Right lung (tissue), 5 donors: ENCODE results near the gene RAG2. TPM values are rescaled to one million over a fixed set of nuclear protein-coding genes. Genes with fewer than 3 reads are reported as not detected.
"Not testable (repeated sequence)": the region's sequence is repeated elsewhere in the genome, so short reads cannot be mapped to it uniquely, and the experiment has no call there.

Experiments
- DNase-seq, 2 donors: peaks; one replicate each; pipeline ENCODE4 v3.0.0-alpha.2; 2013
- polyA plus RNA-seq, 5 donors: library from polyadenylated mRNA; unstranded; fragments of 120-200 nt; gene quantifications; one replicate each; pipeline versions ENCODE4 v1.2.1 to v1.2.3, GENCODE V29; 2013; ENCODE audit warnings: inconsistent platforms in 1 of 5, low replicate concordance in 1 of 5; ENCODE audit not compliant: insufficient read length in 5 of 5, insufficient read depth in 1 of 5

Gene RAG2
- polyA plus RNA-seq, 5 donors, result 0.13 to 0.73 (median 0.40) TPM

DNA sequence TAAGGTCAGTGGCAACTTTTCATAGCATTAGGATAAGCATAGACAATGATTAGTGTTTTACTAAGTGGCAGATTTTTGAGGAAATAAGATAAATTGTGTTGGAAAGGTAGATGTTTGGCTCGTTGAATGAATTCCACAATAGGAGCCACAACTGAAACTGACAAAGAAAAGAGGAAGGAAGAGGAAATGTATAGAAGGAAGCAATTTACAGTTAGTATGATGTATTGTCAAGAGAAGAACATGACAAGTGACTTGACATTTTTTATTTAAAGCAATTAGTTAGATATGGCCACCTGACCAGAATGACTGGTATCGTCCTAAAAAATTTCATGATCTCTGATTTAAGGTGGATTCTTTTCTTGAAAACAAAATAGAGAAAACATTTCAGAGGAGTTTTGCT, 3.1 kb upstream of the RAG2 start:
- DNase-seq, result no peak

DNA sequence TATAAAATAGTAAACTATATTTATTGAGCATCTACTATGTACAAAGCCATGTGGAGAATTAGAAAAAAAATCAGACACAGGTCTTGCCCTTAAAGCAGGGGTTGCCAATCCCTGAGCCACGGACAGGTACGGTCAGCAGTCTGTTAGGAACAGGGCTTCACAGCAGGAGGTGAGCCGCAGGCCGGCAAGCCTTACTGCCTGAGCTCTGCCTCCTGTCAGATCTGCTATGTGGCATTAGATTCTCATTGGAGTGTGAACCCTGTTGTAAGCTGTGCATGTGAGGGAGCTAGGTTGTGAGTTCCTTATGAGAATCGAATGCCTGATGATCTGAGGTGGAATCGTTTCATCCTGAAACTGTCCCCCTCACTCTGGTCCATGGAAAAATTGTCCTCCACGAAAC, 2.1 kb upstream of the RAG2 start:
- DNase-seq, result no peak

DNA sequence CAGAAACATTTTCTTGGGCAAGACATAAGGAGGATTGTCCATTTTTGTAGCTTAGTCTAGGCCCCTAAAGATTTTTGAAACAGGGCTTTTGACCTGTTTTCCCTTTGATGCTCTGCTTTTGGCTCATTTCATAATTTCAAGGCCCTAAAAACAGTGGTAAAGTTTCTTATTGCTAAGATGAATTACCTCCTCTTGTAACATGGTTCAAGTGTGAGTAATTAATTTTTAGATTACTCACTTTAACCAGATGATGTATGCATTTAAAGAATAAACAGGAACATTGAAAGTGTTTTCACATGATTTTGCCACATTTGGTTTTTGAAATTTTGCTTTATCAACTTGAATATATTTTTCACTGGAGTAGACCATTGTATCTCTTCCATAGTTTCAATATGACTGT, 1.2 kb downstream of the RAG2 start:
- DNase-seq, result no peak

DNA sequence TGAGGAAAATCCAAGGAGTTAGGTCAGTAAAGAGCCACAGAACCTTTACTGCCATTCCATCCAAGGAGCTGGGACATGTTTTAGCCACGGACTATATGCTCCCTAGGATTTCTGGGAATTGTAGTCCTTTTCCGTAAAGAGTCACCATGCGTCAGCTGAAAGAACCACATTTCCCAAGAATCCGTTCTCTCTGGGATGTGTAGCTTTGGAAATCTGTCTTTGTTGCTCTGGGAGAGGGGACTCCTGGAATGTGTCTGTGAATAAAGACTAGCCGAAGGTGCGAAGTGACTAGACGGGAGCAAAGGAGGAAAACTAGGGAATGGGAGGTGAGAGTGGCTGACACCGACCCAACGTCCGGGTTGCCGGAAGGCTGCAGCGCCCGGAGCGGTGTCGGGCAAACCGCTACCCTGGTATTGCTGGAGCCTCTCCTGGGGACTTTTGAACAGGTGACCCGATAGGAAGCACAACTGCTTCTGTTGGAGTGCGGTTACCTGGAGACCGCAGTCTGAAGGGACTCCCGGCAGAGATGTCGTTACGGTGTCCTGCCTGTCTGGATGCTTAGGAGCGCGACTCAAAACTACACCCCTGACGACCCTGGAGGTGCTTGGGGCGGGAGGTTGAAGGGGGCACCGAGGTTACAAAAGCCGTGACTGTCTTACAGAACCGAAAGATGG, 3.6 kb downstream of the RAG2 start, which contains the start of gene IFTAP:
IFTAP (plus strand) TSS at position 187 of the 674 bp plus-strand sequence. CDS start 15,602 bp downstream, outside the sequence.
- DNase-seq, result peak; percentile 83

DNA sequence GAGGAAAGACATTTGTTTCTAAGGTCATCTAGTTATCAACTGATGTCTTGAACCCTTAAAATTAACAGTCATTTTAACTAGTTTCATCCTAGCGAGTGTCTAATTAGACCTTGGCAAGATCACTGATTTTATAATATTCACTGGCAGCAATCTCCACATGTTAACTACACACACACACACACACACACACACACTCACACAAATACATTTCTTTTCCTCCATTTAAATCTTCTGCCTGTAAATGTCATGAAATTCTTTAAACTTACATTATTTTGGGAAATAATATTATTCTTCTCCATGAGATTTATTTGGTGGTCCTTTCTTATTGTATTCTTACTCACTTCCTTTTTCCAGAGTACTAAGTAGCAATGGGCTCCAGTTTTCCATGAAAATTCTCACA, 6.6 kb downstream of the RAG2 start:
- no peak for DNase-seq

DNA sequence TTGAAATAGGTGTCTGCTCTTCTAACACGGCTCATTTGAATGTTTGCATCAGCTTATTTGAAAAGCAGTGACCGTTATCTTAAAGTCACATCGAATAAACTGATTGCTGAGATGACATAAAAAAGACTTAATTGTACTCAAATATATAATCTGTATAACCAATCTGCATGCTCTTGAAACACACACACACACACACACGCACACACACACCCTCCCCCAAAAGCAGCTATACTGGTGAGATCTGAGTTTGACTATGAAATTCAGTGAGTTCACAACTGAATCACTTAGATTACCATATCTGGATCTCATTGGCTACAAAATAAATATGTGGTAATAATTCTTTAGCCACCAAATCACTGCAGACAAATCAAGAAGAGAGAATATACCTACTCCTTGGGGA, 7.5 kb downstream of the RAG2 start:
- DNase-seq, result no peak

DNA sequence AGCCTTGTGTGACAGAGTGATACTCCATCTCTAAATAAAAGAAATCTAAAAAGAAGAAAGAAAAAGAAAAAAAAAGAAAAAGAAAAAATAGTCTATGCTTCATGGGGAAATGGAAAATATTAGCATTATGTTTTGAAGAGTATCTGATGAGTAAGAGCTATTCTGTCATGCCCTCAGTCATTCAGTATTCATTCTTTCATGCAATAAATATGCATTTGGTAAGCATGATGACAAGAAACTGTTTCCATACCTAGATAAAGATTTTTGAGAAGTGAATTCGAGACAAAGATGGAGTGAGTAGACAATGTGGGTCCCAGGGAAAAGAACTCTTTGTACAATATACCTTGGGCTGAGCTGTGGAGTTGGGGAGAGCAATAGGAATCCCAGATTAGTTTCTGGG, 9.9 kb downstream of the RAG2 start:
- no peak for DNase-seq

DNA sequence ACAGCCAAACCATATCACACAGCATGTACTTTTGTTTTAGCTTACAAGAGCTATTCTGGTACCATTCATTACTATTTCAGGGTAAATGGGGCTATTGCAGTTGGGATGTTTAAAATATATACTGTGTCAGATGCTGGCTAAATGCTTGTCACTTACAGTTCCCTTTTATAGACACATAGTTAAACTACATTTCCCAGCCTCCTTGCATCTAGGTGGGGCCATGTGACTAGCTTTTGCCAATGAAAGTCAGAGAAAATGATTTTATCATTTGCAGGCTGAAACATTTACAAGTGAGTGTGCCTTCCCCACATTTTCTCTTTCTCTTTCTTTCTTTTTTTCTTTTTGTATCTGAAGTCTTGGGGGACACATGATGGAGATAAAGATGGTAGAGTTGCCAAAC, 11.5 kb downstream of the RAG2 start:
- DNase-seq, result no peak

DNA sequence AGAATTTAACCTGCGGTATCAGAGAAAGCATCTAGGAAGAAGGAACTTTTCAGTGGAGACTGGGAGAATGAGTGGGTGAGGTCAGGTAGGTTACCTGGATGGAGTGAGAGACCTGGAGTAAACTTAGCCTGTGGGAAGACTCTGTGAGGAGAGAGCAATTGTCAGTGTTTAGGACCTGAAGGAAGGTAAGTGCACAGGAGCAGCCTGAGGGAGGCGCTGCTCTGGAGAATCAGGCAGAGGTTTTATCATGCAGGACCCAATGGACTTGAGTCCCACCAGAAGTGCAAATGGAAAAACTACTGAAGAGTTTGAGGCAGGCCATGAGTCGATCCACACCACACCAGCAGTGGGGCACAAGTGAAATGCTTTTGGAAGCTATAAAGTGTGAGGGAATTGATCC, 14.4 kb downstream of the RAG2 start:
- no peak for DNase-seq

DNA sequence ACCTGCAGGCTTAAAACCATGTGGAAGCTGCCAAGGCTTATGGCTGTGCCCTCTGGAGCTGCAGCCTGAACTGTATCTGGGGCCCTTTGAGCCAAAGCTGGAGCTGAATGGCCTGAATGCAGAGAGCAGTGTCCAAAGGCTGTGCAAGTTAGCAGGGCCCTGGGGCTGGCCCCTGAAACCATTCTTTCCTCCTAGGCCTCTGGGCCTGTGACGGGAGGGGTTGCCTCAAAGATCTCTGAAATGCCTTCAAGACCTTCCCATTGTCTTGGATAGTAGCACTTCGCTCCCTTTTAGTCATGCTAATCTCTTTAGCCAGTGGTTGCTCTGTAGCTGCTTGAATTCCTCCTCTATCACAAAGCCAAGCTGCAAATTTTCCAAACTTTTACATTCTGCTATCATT, 16.5 kb downstream of the RAG2 start:
- DNase-seq, result no peak

DNA sequence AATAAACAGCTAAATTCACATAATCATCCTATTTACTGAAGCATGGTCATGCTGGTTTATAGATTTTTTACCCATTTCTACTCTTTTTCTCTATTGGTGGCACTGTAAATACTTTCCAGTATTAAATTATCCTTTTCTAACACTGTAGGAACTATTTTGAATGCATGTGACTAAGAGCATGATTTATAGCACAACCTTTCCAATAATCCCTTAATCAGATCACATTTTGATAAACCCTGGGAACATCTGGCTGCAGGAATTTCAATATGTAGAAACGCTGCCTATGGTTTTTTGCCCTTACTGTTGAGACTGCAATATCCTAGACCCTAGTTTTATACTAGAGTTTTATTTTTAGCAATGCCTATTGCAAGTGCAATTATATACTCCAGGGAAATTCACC, 19.6 kb downstream of the RAG2 start:
- no peak for DNase-seq

DNA sequence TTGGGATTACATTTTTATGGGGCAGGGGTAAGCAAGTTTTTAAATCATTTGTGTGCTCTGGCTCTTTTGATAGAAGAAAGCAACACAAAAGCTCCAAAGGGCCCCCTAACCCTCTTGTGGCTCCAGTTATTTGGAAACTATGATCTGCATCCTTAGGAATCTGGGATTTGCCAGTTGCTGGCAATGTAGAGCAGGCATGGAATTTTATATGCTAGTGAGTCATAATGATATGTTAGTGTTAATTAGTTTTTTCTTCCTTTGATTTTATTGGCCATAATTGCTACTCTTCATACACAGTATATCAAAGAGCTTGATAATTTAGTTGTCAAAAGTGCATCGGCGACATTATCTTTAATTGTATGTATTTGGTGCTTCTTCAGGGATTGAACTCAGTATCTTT, 20.2 kb downstream of the RAG2 start:
- DNase-seq, result no peak

DNA sequence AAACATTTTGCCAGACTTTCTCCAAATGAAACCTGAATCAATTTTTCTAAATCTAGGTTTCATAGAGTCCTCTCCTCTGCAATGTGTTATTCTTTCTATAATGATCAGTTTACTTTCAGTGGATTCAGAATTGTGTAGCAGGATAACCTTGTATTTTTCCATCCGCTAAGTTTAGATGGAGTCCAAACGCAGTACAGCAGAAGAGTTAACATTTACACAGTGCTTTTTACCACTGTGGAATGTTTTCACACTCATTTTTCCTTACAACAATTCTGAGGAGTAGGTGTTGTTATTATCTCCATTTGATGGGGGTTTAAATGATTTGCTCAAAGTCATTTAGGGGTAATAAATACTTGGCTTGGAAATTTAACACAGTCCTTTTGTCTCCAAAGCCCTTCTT, 20.7 kb downstream of the RAG2 start:
- DNase-seq, result no peak

DNA sequence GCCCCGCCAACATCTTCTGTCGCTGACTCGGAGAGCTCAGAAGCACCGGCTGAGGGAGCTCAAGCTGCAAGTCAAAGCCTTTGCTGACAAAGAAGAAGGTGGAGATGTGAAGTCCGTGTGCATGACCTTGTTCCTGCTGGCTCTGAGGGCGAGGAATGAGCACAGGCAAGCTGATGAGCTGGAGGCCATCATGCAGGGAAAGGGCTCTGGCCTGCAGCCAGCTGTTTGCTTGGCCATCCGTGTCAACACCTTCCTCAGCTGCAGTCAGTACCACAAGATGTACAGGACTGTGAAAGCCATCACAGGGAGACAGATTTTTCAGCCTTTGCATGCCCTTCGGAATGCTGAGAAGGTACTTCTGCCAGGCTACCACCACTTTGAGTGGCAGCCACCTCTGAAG, 23.6 kb downstream of the RAG2 start:
- DNase-seq, result no peak

DNA sequence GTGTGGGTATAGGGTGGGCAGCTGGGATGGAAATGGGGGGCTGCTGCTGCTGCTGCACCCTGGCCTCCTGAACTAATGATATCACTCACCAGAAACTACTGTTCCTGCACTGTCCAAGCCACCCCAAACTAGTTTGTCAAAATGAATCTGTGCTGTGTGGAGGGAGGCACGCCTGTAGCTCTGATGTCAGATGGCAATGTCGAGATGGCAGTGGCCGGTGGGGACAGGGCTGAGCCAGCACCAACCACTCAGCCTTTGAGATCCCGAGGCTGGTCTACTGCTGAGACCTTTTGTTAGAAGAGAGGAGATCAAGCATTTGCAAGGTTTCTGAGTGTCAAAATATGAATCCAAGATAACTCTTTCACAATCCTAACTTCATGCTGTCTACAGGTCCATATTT, 28.9 kb downstream of the RAG2 start:
- DNase-seq, result no peak

DNA sequence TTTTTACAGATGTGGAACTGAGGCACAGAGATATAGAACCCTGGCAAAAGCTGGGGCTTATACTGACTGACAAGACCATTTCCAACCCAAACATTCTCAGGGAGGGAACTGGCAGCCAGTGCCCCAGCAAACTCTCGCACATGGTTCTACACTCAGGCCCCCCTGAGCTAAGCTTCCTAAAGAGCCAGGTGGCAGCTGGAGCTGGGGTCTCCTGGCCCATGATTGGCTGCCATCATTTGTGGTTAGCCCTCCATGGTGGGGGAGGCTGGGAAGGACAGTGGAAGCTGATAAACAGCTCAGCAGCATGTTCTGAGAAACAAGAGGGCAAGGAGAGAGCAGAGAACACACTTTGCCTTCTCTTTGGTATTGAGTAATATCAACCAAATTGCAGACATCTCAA, 30.3 kb downstream of the RAG2 start, which contains the start of gene RAG1:
RAG1 (plus strand) TSS at position 314 of the 400 bp plus-strand sequence. CDS start 5,298 bp downstream, outside the sequence.
- DNase-seq, result no peak

DNA sequence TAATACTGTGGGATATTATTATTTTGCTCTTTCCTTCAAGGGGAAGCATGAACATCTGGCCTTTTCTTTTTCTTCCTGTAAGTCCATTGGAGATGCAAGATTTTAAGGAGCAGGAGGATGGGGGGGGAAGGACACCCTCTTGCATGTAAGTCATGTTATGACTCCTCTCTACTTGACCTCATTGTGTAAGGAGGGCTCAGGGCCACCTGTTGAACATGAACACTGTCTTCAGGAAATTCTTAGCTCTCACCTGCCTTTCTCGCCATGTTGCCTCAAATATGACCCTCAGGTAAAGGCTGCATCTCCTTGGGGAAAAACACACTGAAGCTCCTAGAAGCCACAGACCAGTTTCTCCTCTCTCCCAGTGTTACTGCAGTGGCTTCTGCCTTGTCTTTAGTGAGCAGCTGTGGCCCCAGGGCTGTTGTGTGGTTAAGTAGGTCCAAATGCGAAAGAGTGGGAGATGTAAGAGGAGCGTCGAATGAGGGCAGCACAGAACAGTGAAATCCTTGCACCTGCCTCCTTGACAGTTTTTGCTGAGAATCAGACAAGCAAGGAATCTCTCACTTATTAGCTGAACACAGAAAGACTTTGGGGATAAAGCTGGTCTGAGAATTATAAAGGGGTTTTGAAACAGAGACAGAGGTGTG, 31.5 kb downstream of the RAG2 start:
- no peak for DNase-seq

DNA sequence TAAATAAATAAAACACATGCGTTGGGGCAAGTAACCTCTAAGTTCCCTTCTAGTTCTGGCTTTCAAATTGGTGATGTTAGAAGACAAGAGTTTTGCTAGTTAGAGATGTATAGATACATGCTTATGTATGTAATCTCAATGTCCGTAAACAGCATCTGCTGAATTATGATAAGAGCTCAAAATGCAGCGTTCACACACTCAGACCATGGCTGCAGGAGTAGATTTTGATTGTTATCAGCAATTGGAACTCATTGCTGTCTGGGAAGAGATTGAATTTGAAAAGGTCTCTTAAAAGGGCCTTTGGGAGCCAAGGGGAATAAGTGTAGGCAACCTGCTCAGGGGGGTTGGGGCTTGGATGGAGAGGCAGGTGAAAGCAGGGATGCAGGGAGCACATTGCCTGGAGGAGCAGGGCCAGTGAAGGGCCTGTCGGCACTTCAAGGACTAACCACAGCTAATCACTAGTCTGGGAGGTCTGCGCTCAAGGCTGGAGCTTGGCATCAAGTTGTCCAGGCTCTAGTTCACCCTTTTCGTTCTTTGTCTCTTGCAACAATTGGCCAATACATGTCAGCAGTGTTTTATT, 32.9 kb downstream of the RAG2 start:
- no peak for DNase-seq

DNA sequence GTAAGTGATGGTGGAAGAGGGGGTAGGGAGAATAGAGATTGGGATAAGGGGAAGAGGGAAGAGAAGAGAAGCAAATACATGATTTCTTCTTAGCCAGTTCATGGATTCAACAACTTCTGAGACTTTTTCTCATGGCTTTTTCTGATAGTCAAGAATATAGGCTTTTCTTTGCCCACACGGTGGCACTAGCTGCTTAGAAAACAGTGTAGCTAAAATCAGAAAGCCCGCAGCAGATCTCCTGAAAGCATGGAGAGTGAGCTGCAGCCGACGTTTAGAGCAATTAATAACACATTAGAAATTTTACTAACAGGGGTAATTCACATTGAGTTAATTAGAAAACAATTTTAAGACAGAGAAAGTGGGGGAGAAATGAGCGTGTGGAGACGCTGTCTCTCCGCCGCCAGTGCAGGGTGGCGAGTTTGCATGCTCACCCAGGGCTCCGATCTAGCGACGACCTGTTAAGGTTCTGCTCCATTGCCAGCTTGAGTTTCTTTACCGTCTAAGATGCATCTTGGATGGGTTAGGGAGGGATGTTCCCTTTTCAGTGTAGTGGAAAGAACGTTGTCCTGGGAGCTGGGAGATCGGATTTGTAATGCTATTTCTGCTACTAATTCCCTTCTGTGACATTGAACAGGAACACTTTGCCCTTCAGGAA, 33.5 kb downstream of the RAG2 start:
- peak; percentile 58 to 73 for DNase-seq

DNA sequence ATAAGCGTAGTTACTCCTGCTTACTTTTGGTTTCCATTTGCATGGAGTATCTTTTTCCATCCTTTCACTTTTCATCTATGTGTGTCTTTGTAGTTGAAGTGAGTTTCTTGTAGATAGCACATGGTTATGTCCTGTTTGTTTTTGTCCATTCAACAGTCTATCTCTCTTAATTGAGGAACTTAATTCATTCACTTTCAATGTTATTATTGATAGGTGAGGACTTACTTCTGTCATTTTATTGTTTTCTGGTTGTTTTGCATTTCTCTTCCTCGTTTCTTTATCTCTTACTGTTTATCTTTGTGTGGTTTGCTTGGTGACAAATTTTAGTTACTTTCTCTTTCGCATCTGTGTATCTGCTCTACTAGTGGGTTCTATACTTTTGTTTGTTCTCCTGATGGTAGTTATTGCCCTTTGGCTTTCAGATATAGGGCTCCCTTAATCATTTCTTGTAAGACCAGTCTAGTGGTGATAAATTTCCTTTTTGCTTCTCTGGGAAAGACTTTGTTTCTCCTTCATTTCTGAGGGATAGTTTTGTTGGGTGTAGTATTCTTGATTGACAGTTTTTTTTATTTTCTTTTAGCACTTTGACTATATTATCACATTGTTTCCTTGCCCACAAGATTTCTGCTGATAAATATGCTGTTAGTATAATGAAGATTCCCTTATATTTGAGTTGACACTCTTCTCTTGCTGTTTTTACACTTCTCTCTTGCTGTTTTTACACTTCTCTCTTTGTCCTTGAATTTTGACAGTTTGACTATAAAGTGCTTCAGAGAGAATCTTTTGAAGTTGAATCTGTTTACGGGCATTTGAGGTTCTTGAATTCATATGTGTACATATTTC, 39.2 kb downstream of the RAG2 start:
- no peak for DNase-seq

DNA sequence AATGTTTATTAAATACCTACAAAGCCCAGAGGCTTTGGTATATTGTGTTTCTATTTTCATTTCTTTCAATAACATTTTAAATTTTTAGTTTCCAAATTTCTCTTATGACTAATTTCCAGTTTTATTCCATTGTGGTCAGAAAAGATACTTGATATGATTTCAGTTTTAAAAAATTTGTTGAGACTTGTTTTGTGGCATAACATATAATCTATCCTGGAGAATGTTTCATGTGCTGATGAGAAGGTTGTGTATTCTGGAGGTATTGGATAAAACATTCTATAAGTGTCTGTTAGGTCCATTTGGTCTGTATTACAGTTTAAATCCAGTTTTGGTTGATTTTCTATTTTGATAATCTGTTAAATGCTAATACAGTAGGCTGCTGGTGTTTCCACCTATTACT, 40.0 kb downstream of the RAG2 start:
- no peak for DNase-seq

DNA sequence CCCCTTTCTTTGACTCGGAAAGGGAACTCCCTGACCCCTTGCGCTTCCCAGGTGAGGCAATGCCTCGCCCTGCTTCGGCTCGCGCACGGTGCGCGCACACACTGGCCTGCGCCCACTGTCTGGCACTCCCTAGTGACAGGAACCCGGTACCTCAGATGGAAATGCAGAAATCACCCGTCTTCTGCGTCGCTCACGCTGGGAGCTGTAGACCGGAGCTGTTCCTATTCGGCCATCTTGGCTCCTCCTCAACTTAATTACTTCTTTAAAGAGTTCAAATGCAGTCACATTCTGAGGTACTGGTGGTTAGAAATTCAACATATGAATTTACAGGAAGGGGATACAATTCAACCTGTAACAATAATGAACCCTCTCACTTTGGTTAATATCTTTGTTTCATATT, 40.6 kb downstream of the RAG2 start:
- DNase-seq, result not testable (repeated sequence)
